ENCODE data around the gene JADE1. TPM values are rescaled to one million over a fixed set of nuclear protein-coding genes. Genes with fewer than 3 reads are reported as not detected.
A peak's percentile ranks its signal among the peaks of the same experiment; 100 is the strongest.

Gene JADE1
- total RNA-seq, 2 experiments from 2014 or later, result 29.6 to 32.7 TPM

- no peaks in the 10 kb centered on the region for H3K27me3 Mint-ChIP-seq
- no peak overlapping the region for H3K4me3 Mint-ChIP-seq
- H3K9me3 Mint-ChIP-seq, result no peaks in the 10 kb centered on the region
- no peak for DNase-seq
- no peak overlapping the region for H3K27ac Mint-ChIP-seq
- ChIA-PET CTCF (no interaction called here), POLR2A (no interaction called here)
- peaks cover 15% of the 10 kb centered on the region for H3K4me1 Mint-ChIP-seq
- H3K36me3 Mint-ChIP-seq (ENCODE audit: low read depth), result peaks cover 26% of the 10 kb centered on the region
Measured at GRCh38 chr4:128835498-128836222, 26.2 kb downstream of the JADE1 start.

GRCh38 chr4:128837198-128837597, 27.7 kb downstream of the JADE1 start:
- DNase-seq, result no peak
- Mint-ChIP-seq H3K27me3 (no peaks in the 10 kb centered on the region), H3K9me3 (no peaks in the 10 kb centered on the region), H3K36me3 (ENCODE audit: low read depth) (peaks cover 29% of the 10 kb centered on the region), H3K4me3 (no peak overlapping the region), H3K27ac (no peak overlapping the region), H3K4me1 (peaks cover 23% of the 10 kb centered on the region)
- ChIA-PET POLR2A (interaction anchor here (0.9 to 1.0 kb wide), 2 partner anchors 17 to 25 kb away, joined by 3 to 4 read pairs; no protein-coding TSS in a partner anchor), CTCF (interaction anchor here (0.7 to 1.4 kb wide), 2 partner anchors 13 to 25 kb away, joined by 3 to 4 read pairs; no protein-coding TSS in a partner anchor)

GRCh38 chr4:128837679-128838078, 28.2 kb downstream of the JADE1 start:
- Mint-ChIP-seq H3K9me3 (no peaks in the 10 kb centered on the region), H3K27ac (no peak overlapping the region), H3K4me3 (no peak overlapping the region), H3K36me3 (ENCODE audit: low read depth) (peaks cover 28% of the 10 kb centered on the region), H3K4me1 (peaks cover 22% of the 10 kb centered on the region), H3K27me3 (no peaks in the 10 kb centered on the region)
- ChIA-PET POLR2A (interaction anchor here (0.9 to 1.6 kb wide), 2 partner anchors 17 to 26 kb away, joined by 3 to 6 read pairs; no protein-coding TSS in a partner anchor), CTCF (interaction anchor here (0.7 to 1.4 kb wide), 2 partner anchors 14 to 25 kb away, joined by 3 to 4 read pairs; no protein-coding TSS in a partner anchor)
- DNase-seq, result no peak

- ChIA-PET CTCF (interaction anchor here (1.0 kb wide), 1 partner anchor 266 kb away, joined by 3 read pairs; no protein-coding TSS in a partner anchor), POLR2A (interaction anchor here (0.8 to 1.2 kb wide), 4 partner anchors 14 to 252 kb away, joined by 3 to 4 read pairs (median 3); partner anchors contain the start of genes JADE1 and SCLT1)
- peaks cover 22% of the 10 kb centered on the region for H3K4me1 Mint-ChIP-seq
Measured at GRCh38 chr4:128840711-128841318, 31.3 kb downstream of the JADE1 start.

GRCh38 chr4:128841402-128841801, 31.9 kb downstream of the JADE1 start:
- no peak overlapping the region for H3K4me3 Mint-ChIP-seq
- no peaks in the 10 kb centered on the region for H3K9me3 Mint-ChIP-seq
- H3K36me3 Mint-ChIP-seq (ENCODE audit: low read depth), result peaks cover 55% of the 10 kb centered on the region
- no peak for DNase-seq
- POLR2A ChIA-PET, result interaction anchor here (1.0 to 1.3 kb wide), 3 partner anchors 13 to 29 kb away, joined by 3 read pairs; no protein-coding TSS in a partner anchor
- H3K27me3 Mint-ChIP-seq, result no peaks in the 10 kb centered on the region
- peaks cover 22% of the 10 kb centered on the region for H3K4me1 Mint-ChIP-seq
- CTCF ChIA-PET, result interaction anchor here (0.5 to 1.0 kb wide), 2 partner anchors 162 to 267 kb away, joined by 3 to 5 read pairs; no protein-coding TSS in a partner anchor
- H3K27ac Mint-ChIP-seq, result peak overlapping the region; percentile 66

More at GRCh38 chr4:128840711-128841318, 31.3 kb downstream of the JADE1 start:
- H3K9me3 Mint-ChIP-seq, result no peaks in the 10 kb centered on the region
- peak overlapping the region; percentile 66 for H3K27ac Mint-ChIP-seq
- no peak for DNase-seq
- no peaks in the 10 kb centered on the region for H3K27me3 Mint-ChIP-seq
- no peak overlapping the region for H3K4me3 Mint-ChIP-seq
- peaks cover 49% of the 10 kb centered on the region for H3K36me3 Mint-ChIP-seq (ENCODE audit: low read depth)

GRCh38 chr4:128844931-128845330, 35.4 kb downstream of the JADE1 start:
- no peak overlapping the region for H3K27ac Mint-ChIP-seq
- POLR2A ChIA-PET, result no interaction called here
- peaks cover 75% of the 10 kb centered on the region for H3K36me3 Mint-ChIP-seq (ENCODE audit: low read depth)
- H3K27me3 Mint-ChIP-seq, result no peaks in the 10 kb centered on the region
- H3K9me3 Mint-ChIP-seq, result no peaks in the 10 kb centered on the region
- no peak overlapping the region for H3K4me3 Mint-ChIP-seq
- peaks cover 25% of the 10 kb centered on the region for H3K4me1 Mint-ChIP-seq
- no peak for DNase-seq
- CTCF ChIA-PET, result no interaction called here

- no peaks in the 10 kb centered on the region for H3K27me3 Mint-ChIP-seq
- H3K27ac Mint-ChIP-seq, result no peak overlapping the region
- no peak overlapping the region for H3K4me3 Mint-ChIP-seq
- ChIA-PET CTCF (no interaction called here), POLR2A (no interaction called here)
- H3K4me1 Mint-ChIP-seq, result peaks cover 15% of the 10 kb centered on the region
- no peaks in the 10 kb centered on the region for H3K9me3 Mint-ChIP-seq
- no peak for DNase-seq
- peaks cover 79% of the 10 kb centered on the region for H3K36me3 Mint-ChIP-seq (ENCODE audit: low read depth)
Measured at GRCh38 chr4:128846063-128846462, 36.6 kb downstream of the JADE1 start.

GRCh38 chr4:128847082-128847724, 37.7 kb downstream of the JADE1 start:
- peaks cover 80% of the 10 kb centered on the region for H3K36me3 Mint-ChIP-seq (ENCODE audit: low read depth)
- peaks cover 8% of the 10 kb centered on the region for H3K4me1 Mint-ChIP-seq
- ChIA-PET POLR2A (no interaction called here), CTCF (no interaction called here)
- no peak overlapping the region for H3K4me3 Mint-ChIP-seq
- H3K27me3 Mint-ChIP-seq, result no peaks in the 10 kb centered on the region
- peak overlapping the region; percentile 11 for H3K27ac Mint-ChIP-seq
- H3K9me3 Mint-ChIP-seq, result no peaks in the 10 kb centered on the region
- no peak for DNase-seq

- no peak for DNase-seq
- peaks cover 81% of the 10 kb centered on the region for H3K36me3 Mint-ChIP-seq (ENCODE audit: low read depth)
- H3K9me3 Mint-ChIP-seq, result no peaks in the 10 kb centered on the region
- H3K27ac Mint-ChIP-seq, result no peak overlapping the region
- ChIA-PET CTCF (no interaction called here), POLR2A (no interaction called here)
- H3K4me3 Mint-ChIP-seq, result no peak overlapping the region
- H3K27me3 Mint-ChIP-seq, result no peaks in the 10 kb centered on the region
- H3K4me1 Mint-ChIP-seq, result peaks cover 9% of the 10 kb centered on the region
Measured at GRCh38 chr4:128848461-128848860, 39.0 kb downstream of the JADE1 start.

GRCh38 chr4:128850252-128850651, 40.8 kb downstream of the JADE1 start:
- Mint-ChIP-seq H3K27ac (no peak overlapping the region), H3K4me3 (no peak overlapping the region), H3K4me1 (peaks cover 26% of the 10 kb centered on the region), H3K27me3 (no peaks in the 10 kb centered on the region), H3K36me3 (ENCODE audit: low read depth) (peaks cover 72% of the 10 kb centered on the region), H3K9me3 (no peaks in the 10 kb centered on the region)
- DNase-seq, result no peak
- POLR2A ChIA-PET, result interaction anchor here (1.0 kb wide), 1 partner anchor 37 kb away, joined by 3 read pairs; no protein-coding TSS in a partner anchor
- CTCF ChIA-PET, result no interaction called here

GRCh38 chr4:128853741-128854140, 44.2 kb downstream of the JADE1 start:
- peaks cover 68% of the 10 kb centered on the region for H3K36me3 Mint-ChIP-seq (ENCODE audit: low read depth)
- H3K4me3 Mint-ChIP-seq, result no peak overlapping the region
- H3K9me3 Mint-ChIP-seq, result no peaks in the 10 kb centered on the region
- H3K27ac Mint-ChIP-seq, result peak overlapping the region; percentile 78
- ChIA-PET POLR2A (interaction anchor here (0.8 to 3.9 kb wide), 6 partner anchors 9 to 44 kb away, joined by 3 to 35 read pairs (median 3); no protein-coding TSS in a partner anchor), CTCF (interaction anchor here (0.7 to 2.0 kb wide), 3 partner anchors 9 to 41 kb away, joined by 3 to 15 read pairs (median 9); no protein-coding TSS in a partner anchor)
- DNase-seq, result no peak
- H3K4me1 Mint-ChIP-seq, result peaks cover 29% of the 10 kb centered on the region
- no peaks in the 10 kb centered on the region for H3K27me3 Mint-ChIP-seq

- Mint-ChIP-seq H3K4me3 (no peak overlapping the region), H3K4me1 (peaks cover 36% of the 10 kb centered on the region), H3K9me3 (no peaks in the 10 kb centered on the region), H3K27ac (peak overlapping the region; percentile 78), H3K36me3 (ENCODE audit: low read depth) (peaks cover 68% of the 10 kb centered on the region), H3K27me3 (no peaks in the 10 kb centered on the region)
- peak; percentile 39 for DNase-seq
- POLR2A ChIA-PET, result interaction anchor here (0.8 to 3.9 kb wide), 6 partner anchors 8 to 44 kb away, joined by 3 to 35 read pairs (median 3); no protein-coding TSS in a partner anchor
- CTCF ChIA-PET, result interaction anchor here (0.7 to 2.0 kb wide), 4 partner anchors 9 to 568 kb away, joined by 3 to 15 read pairs (median 6); no protein-coding TSS in a partner anchor
Measured at GRCh38 chr4:128854433-128854832, 44.9 kb downstream of the JADE1 start.
